H1 (cell line): ENCODE measurements around the gene DSE. TPM values are rescaled to one million over a fixed set of nuclear protein-coding genes. Genes with fewer than 3 reads are reported as not detected.

Experiments
- CTCF ChIA-PET: fragments of 300-600 bp; sonication (Branson Sonifier 250); formaldehyde crosslinking; loops from one replicate; lab custom pipeline; 2021; ENCODE audit not compliant: partially characterized antibody; lab: Charles Lee
- POLR2A ChIA-PET: fragments of 300-600 bp; sonication (Branson Sonifier 250); formaldehyde crosslinking; loops from one replicate; lab custom pipeline; 2021; ENCODE audit warnings: inconsistent platforms; ENCODE audit not compliant: partially characterized antibody; lab: Charles Lee
- DNase-seq, 2 experiments: peaks; one replicate each; pipeline versions ENCODE4 v3.0.0 to v3.0.0-alpha.2; 2010 to 2022; ENCODE audit warnings: low spot score in 2 of 2, low read depth in 1 of 2, mixed read lengths in 1 of 2
- FAIRE-seq: peaks from 2 replicates; lab custom pipeline; 2011; peaks lifted over from hg19 to GRCh38; lab: Jason Lieb, UNC
- H2AFZ ChIP-seq: 2 replicates; pipeline ENCODE4 v1.8.1; 2012; ENCODE audit warnings: low read length, inconsistent platforms
- H2AK5ac ChIP-seq: 2 replicates; pipeline ENCODE4 v1.6.1; 2013; ENCODE audit warnings: low read depth, low read length
- H2BK120ac ChIP-seq: replicated peaks from 2 replicates; pipeline ENCODE3; 2013; ENCODE audit warnings: low read depth, low read length, inconsistent platforms
- H2BK12ac ChIP-seq: 2 replicates; pipeline ENCODE4 v1.6.1; 2013; ENCODE audit warnings: low read depth, low read length
- H2BK15ac ChIP-seq: 2 replicates; pipeline ENCODE4 v1.6.1; 2013; ENCODE audit warnings: low read length
- H2BK20ac ChIP-seq: 2 replicates; pipeline ENCODE4 v1.6.1; 2013; ENCODE audit warnings: low read length
- H2BK5ac ChIP-seq: 2 replicates; pipeline ENCODE4 v1.6.1; 2013; ENCODE audit warnings: low read depth, low read length
- H3K14ac ChIP-seq: 2 replicates; pipeline ENCODE4 v1.6.1; 2013; ENCODE audit warnings: inconsistent platforms; ENCODE audit not compliant: insufficient read length
- H3K18ac ChIP-seq: 2 replicates; pipeline ENCODE4 v1.6.1; 2013; ENCODE audit warnings: low read length; ENCODE audit errors: extremely low read depth
- H3K23ac ChIP-seq: 2 replicates; pipeline ENCODE4 v1.6.1; 2013; ENCODE audit warnings: inconsistent platforms; ENCODE audit not compliant: insufficient read length
- H3K23me2 ChIP-seq: 2 replicates; pipeline ENCODE4 v1.6.1; 2013; ENCODE audit warnings: low read depth, low read length
- H3K27ac ChIP-seq: 2 replicates; pipeline ENCODE4 v1.6.1; 2011; ENCODE audit warnings: low read depth, low read length, inconsistent platforms
- H3K27me3 ChIP-seq, 4 experiments: replicated peaks in 1 of 4; 1 replicate in 1 of 4; 2 replicates in 3 of 4; pipeline versions ENCODE4 v1.6.1 to v1.8.1; 2011 to 2013; ENCODE audit warnings: low read length in 3 of 4, mild to moderate bottlenecking in 3 of 4, inconsistent platforms in 2 of 4, mixed read lengths in 2 of 4, moderate library complexity in 1 of 4; ENCODE audit not compliant: control insufficient read depth in 3 of 4, insufficient read depth in 3 of 4; ENCODE audit errors: extremely low read depth in 1 of 4
- H3K36me3 ChIP-seq, 4 experiments: 2 replicates each; pipeline versions ENCODE4 v1.6.1 to v1.8.1; 2011 to 2013; ENCODE audit warnings: mild to moderate bottlenecking in 4 of 4, low read length in 3 of 4, moderate library complexity in 2 of 4, control low read depth in 1 of 4, inconsistent platforms in 1 of 4; ENCODE audit not compliant: insufficient read depth in 4 of 4, control insufficient read depth in 2 of 4
- H3K4ac ChIP-seq: replicated peaks from 2 replicates; pipeline ENCODE3; 2013; ENCODE audit warnings: low read length, low read depth, mixed read lengths, inconsistent platforms; ENCODE audit not compliant: insufficient read length
- H3K4me1 ChIP-seq, 4 experiments: replicated peaks in 1 of 4; 1 replicate in 1 of 4; 2 replicates in 3 of 4; pipeline versions ENCODE4 v1.6.1 to v1.8.1; 2011 to 2013; ENCODE audit warnings: low read length in 3 of 4, inconsistent platforms in 2 of 4, mixed read lengths in 1 of 4; ENCODE audit not compliant: insufficient read depth in 4 of 4, control insufficient read depth in 3 of 4
- H3K4me2 ChIP-seq, 2 experiments: 2 replicates each; pipeline versions ENCODE4 v1.6.1 to v1.8.1; 2011 to 2013; ENCODE audit warnings: low read depth in 2 of 2, low read length in 2 of 2, control low read depth in 1 of 2, inconsistent platforms in 1 of 2, mild to moderate bottlenecking in 1 of 2; ENCODE audit not compliant: insufficient read depth in 1 of 2
- H3K4me3 ChIP-seq, 4 experiments: fragments of 200-600, 300-600 bp in 1 of 4; sonication (generic), shearing (Covaris generic), sonication (Bioruptor Twin) in 1 of 4; 2 replicates each; pipeline versions ENCODE4 v1.5.1 to v1.8.1; 2011 to 2016; ENCODE audit warnings: low read length in 4 of 4, low read depth in 3 of 4, control low read depth in 2 of 4, inconsistent platforms in 2 of 4, mild to moderate bottlenecking in 2 of 4, mixed read lengths in 1 of 4, moderate library complexity in 1 of 4; ENCODE audit not compliant: insufficient read depth in 2 of 4; ENCODE audit errors: extremely low read depth in 1 of 4
- H3K56ac ChIP-seq: replicated peaks from 2 replicates; pipeline ENCODE3; 2013; ENCODE audit warnings: low read depth, mild to moderate bottlenecking, mixed read lengths, low read length, inconsistent platforms; ENCODE audit not compliant: insufficient read length
- H3K79me1 ChIP-seq: 2 replicates; pipeline ENCODE4 v1.6.1; 2013; ENCODE audit warnings: low read depth, low read length, control low read depth
- H3K79me2 ChIP-seq, 2 experiments: 2 replicates each; pipeline versions ENCODE4 v1.6.1 to v1.8.1; 2012 to 2013; ENCODE audit warnings: low read length in 2 of 2, mild to moderate bottlenecking in 2 of 2, inconsistent platforms in 1 of 2; ENCODE audit not compliant: insufficient read depth in 2 of 2, control insufficient read depth in 1 of 2
- H3K9ac ChIP-seq, 4 experiments: replicated peaks in 1 of 4; 1 replicate in 1 of 4; 2 replicates in 3 of 4; pipeline versions ENCODE4 v1.6.1 to v1.8.1; 2011 to 2013; ENCODE audit warnings: low read depth in 3 of 4, low read length in 3 of 4, control low read depth in 2 of 4, mild to moderate bottlenecking in 2 of 4, moderate library complexity in 2 of 4, inconsistent platforms in 1 of 4; ENCODE audit errors: extremely low read depth in 1 of 4
- H3K9me3 ChIP-seq, 2 experiments: 2 replicates each; pipeline versions ENCODE4 v1.6.1 to v1.8.1; 2012 to 2013; ENCODE audit warnings: mild to moderate bottlenecking in 2 of 2, moderate library complexity in 2 of 2, control low read depth in 1 of 2, inconsistent platforms in 1 of 2, low read depth in 1 of 2, low read length in 1 of 2, mixed read lengths in 1 of 2; ENCODE audit not compliant: insufficient read depth in 2 of 2
- H4K20me1 ChIP-seq, 2 experiments: replicated peaks in 1 of 2; 2 replicates each; pipeline versions ENCODE3 to v1.8.1; 2011 to 2013; ENCODE audit warnings: inconsistent platforms in 2 of 2, low read length in 2 of 2, mild to moderate bottlenecking in 1 of 2; ENCODE audit not compliant: insufficient read depth in 2 of 2, control insufficient read depth in 1 of 2
- H4K5ac ChIP-seq: 2 replicates; pipeline ENCODE4 v1.6.1; 2013; ENCODE audit warnings: low read length, low read depth, mixed read lengths, inconsistent platforms; ENCODE audit not compliant: insufficient read length
- H4K8ac ChIP-seq: 2 replicates; pipeline ENCODE4 v1.8.0; 2013; ENCODE audit warnings: mild to moderate bottlenecking, moderate library complexity, low read length, inconsistent platforms; ENCODE audit not compliant: insufficient read depth; ENCODE audit errors: extremely low read depth
- H4K91ac ChIP-seq: replicated peaks from 2 replicates; pipeline ENCODE3; 2013; ENCODE audit warnings: low read length, mixed read lengths, inconsistent platforms; ENCODE audit not compliant: insufficient read length
- CEBPB ChIP-seq: IDR thresholded peaks from 2 replicates; pipeline ENCODE4 v1.6.1; 2012; ENCODE audit warnings: low read depth, low read length
- EP300 ChIP-seq, 2 experiments: IDR thresholded peaks; 1 replicate in 1 of 2; 2 replicates in 1 of 2; pipeline ENCODE4 v1.6.1; 2011 to 2012; ENCODE audit warnings: low read depth in 2 of 2, low read length in 2 of 2, mild to moderate bottlenecking in 2 of 2, borderline replicate concordance in 1 of 2, inconsistent platforms in 1 of 2, moderate library complexity in 1 of 2
- HDAC6 ChIP-seq: IDR thresholded peaks from one replicate; pipeline ENCODE4 v1.7.1; 2012; ENCODE audit warnings: low read depth, mild to moderate bottlenecking, inconsistent platforms, low read length, moderate library complexity
- RNF2 ChIP-seq: fragments of 200-900, 300-1000 bp; sonication (generic); IDR thresholded peaks from 2 replicates; pipeline ENCODE4 v1.7.1; 2016; ENCODE audit warnings: borderline replicate concordance, low read depth, mild to moderate bottlenecking, antibody characterized with exemption, low read length; ENCODE audit not compliant: poor library complexity, severe bottlenecking; ENCODE audit errors: missing control alignments
- WGBS, 2 experiments: shearing (Covaris generic) in 1 of 2; methylation state at CpG; one replicate each; pipeline versions ENCODE4 v1.1.6 to v1.1.7; 2013 to 2015; ENCODE audit warnings: low lambda C conversion rate in 2 of 2, mixed read lengths in 2 of 2, inconsistent platforms in 1 of 2, low coverage in 1 of 2, missing lambda C conversion rate in 1 of 2; ENCODE audit not compliant: insufficient replicate concordance in 2 of 2, insufficient coverage in 1 of 2, insufficient read length in 1 of 2; ENCODE audit errors: extremely low coverage in 1 of 2, missing lambda C conversion rate in 1 of 2; 5-methylcytosine and 5-hydroxymethylcytosine counted together
- polyA plus RNA-seq, 7 experiments: library from polyadenylated mRNA; depleted of rRNA in 3 of 7; stranded (reverse) in 5 of 7; unstranded in 2 of 7; fragments of >200 nt in 5 of 7; fragments of 200-250 nt in 2 of 7; gene quantifications; 1 replicate in 5 of 7; 2 replicates in 1 of 7; 4 replicates in 1 of 7; pipeline versions ENCODE4 v1.2.1 to v1.2.3, GENCODE V29; 2011 to 2013; ENCODE audit warnings: missing spikeins in 2 of 7, mixed read lengths in 2 of 7
- total RNA-seq: library from RNA; stranded (reverse); fragmentation: NEBNext Ultra II Directional; extraction: Animal tissue kit (Norgen Biotek cat#: 25700); gene quantifications from 2 replicates; pipeline ENCODE4 v1.2.1, GENCODE V29; 2021

The DSE gene
- total and polyA plus RNA-seq, 2 of the 8 experiments (the other 6 are each of a cell fraction or from before 2014, with no cell fraction given), result 32.5 to 94.4 TPM

DNA sequence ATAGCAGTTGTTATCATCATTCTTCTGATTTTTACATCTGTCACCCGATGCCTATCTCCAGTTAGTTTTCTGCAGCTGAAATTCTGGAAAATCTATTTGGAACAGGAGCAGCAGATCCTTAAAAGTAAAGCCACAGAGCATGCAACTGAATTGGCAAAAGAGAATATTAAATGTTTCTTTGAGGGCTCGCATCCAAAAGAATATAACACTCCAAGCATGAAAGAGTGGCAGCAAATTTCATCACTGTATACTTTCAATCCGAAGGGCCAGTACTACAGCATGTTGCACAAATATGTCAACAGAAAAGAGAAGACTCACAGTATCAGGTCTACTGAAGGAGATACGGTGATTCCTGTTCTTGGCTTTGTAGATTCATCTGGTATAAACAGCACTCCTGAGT is 92.6 kb downstream of the DSE start:
- DNase-seq, result no peak
- FAIRE-seq, result no peak
- H3K14ac ChIP-seq, result no peak overlapping the region
- H3K27me3 ChIP-seq, result peaks cover 8 to 33% (median 25%) of the 10 kb centered on the region in 4 experiments
- H4K91ac ChIP-seq, result no peak overlapping the region
- no peak overlapping the region for H3K56ac ChIP-seq
- no peak overlapping the region for H4K5ac ChIP-seq
- no peaks in the 10 kb centered on the region for H3K36me3 ChIP-seq
- H2BK20ac ChIP-seq, result no peak overlapping the region
- no peaks in the 10 kb centered on the region for H3K79me2 ChIP-seq
- H3K23me2 ChIP-seq, result peaks cover 4% of the 10 kb centered on the region; the same call in 1 of the 2 replicates
- no peak overlapping the region for H3K18ac ChIP-seq
- ChIA-PET CTCF (interaction anchor here (0.9 to 1.6 kb wide), 5 partner anchors 8 to 234 kb away, joined by 3 to 7 read pairs (median 4); no protein-coding TSS in a partner anchor), POLR2A (no interaction called here)
- no peak overlapping the region for H2BK12ac ChIP-seq
- H2AK5ac ChIP-seq, result no peak overlapping the region
- no peak overlapping the region for H3K9ac ChIP-seq
- H3K23ac ChIP-seq, result no peak overlapping the region
- no peak overlapping the region; a peak in 1 of 4 replicates for H3K4me2 ChIP-seq
- H4K8ac ChIP-seq, result no peak overlapping the region
- TF ChIP-seq CEBPB (no peak), EP300 (IDR thresholded peaks at IDR 0.05; ENCODE audit: borderline replicate concordance in 1 of 2, low read depth in 2 of 2, low read length in 2 of 2) (no peak), RNF2 (no peak), HDAC6 (no peak)
- H2BK120ac ChIP-seq, result no peak overlapping the region
- H2BK5ac ChIP-seq, result no peak overlapping the region
- H4K20me1 ChIP-seq, result no peaks in the 10 kb centered on the region
- no peak overlapping the region for H3K4me3 ChIP-seq
- no peaks in the 10 kb centered on the region for H3K79me1 ChIP-seq
- 93% methylated on average over 4 of the region's 4 CpGs; no CpG with 5 or more reads in 1 of the 2 experiments for WGBS, 2 experiments
- no peak overlapping the region for H3K4ac ChIP-seq
- H2AFZ ChIP-seq, result no peak overlapping the region
- no peaks in the 10 kb centered on the region for H3K9me3 ChIP-seq
- H2BK15ac ChIP-seq, result no peak overlapping the region
- H3K4me1 ChIP-seq, result peaks cover 3 to 4% (median 3%) of the 10 kb centered on the region in 4 experiments
- H3K27ac ChIP-seq, result no peak overlapping the region
